ENCODE measurements around the gene ZNF48. TPM values are rescaled to one million over a fixed set of nuclear protein-coding genes. Genes with fewer than 3 reads are reported as not detected.

Gene ZNF48
- total RNA-seq: 11.7 and 13.0 TPM in 2 replicates

DNA sequence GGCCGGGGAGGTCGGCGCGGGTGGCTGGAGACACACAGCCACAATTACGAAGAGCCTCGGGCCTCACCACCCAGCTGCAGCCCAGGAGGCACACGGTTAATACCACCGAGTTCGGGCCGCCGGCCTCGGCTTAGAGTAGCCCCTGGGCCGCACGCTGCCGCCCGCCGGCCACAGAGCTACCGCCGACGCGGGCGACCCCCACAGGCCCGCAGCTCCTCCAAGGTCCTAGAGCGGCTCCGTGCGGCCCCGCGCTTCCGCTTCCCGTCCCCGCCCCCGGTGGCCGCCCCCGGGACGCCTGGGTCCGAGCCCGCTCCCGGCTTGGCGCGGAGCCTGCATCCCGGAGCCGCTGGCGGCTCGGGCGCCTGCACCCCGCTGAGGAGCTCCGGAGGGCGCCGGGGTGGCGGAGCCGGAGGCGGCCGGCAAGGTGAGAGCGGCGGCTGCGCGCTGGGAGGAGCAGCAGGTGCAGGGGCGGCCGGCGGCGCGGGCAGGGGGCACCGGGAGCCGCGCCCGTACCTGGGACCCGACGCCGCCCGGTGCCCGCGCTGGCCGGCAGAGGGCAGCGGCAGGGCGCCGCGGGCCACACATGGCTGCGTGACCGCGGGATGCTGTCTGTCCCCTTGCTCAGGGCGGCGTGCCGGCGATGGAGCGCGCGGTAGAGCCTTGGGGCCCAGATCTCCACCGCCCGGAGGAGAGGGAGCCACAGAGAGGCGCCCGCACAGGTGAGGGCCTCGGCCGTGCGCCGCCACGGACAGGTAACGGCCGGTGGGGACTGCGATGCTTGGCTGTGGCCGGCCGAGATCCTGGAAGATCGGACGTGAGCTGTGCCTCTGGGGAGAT lies at the start of gene ZNF48:
ZNF48 (plus strand) TSS at position 266 of the 837 bp plus-strand sequence; CDS start at position 641, 375 bp downstream.
- ChIA-PET CTCF (interaction anchor here (0.8 to 1.9 kb wide), 8 partner anchors 12 to 220 kb away, joined by 3 to 14 read pairs (median 6); partner anchors contain the start of genes DCTPP1, SEPTIN1 and ZNF771), POLR2A (interaction anchor here (0.6 to 3.2 kb wide), 19 partner anchors 11 to 330 kb away, joined by 3 to 56 read pairs (median 6); partner anchors contain the start of genes ALDOA, CD2BP2, SEPTIN1 and TBC1D10B)
- TF ChIP-seq CTCF (IDR thresholded peaks at IDR 0.05): no peak

DNA sequence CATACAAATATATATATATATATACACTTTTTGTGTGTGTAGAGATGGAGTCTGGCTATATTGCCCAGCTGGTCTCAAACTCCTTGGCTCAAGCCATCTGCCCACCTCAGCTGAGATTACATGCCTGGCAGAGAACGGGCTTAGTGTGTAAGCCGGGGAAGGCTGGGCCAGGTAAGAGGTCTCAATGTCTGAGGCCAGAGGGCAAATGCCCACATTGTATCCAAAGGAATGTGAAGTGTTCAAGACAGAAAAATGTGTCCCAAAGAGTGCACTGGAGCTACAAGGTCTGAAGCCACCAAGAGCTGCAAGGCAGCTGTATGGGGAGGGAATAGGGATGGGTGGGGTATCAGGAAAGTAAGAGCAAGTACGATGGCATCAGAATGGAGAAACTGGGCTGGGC lies 48.9 kb upstream of the ZNF48 start:
- H3K36me3 Mint-ChIP-seq (ENCODE audit: low read depth): peaks cover 20% of the 10 kb centered on the region
- ATAC-seq (ENCODE audit: low read depth): no peak
- ChIA-PET CTCF (interaction anchor here (0.6 to 1.0 kb wide), 2 partner anchors 18 to 513 kb away, joined by 3 read pairs; no protein-coding TSS in a partner anchor), POLR2A (no interaction called here)
- no peak for TF ChIP-seq CTCF (IDR thresholded peaks at IDR 0.05)
- H3K9me3 Mint-ChIP-seq: no peaks in the 10 kb centered on the region
- no peak for DNase-seq
- intact Hi-C loops (cut with micrococcal nuclease): no loop called here
- no peak overlapping the region for H3K27ac Mint-ChIP-seq
- no peaks in the 10 kb centered on the region for H3K27me3 Mint-ChIP-seq
- H3K4me1 Mint-ChIP-seq: peaks cover 27% of the 10 kb centered on the region
- no peak overlapping the region for H3K4me3 Mint-ChIP-seq

More for the DNA sequence above, at the start of gene ZNF48:
- intact Hi-C loops (cut with micrococcal nuclease): loop anchor here (1.0 to 2.0 kb wide), 7 partner anchors 12 to 532 kb away; partner anchors contain the start of genes CD2BP2, CDIPT, SEPTIN1 and TBC1D10B
- Mint-ChIP-seq H3K27ac (peak within 1 kb of the TSS; percentile 78), H3K4me1 (peaks cover 31% of the 10 kb centered on the region), H3K4me3 (peak within 1 kb of the TSS; percentile 91), H3K36me3 (ENCODE audit: low read depth) (peaks cover 27% of the 10 kb centered on the region), H3K27me3 (no peaks in the 10 kb centered on the region), H3K9me3 (no peaks in the 10 kb centered on the region)
- ATAC-seq (ENCODE audit: low read depth): peak; percentile 96
- peak; percentile 77 for DNase-seq

DNA sequence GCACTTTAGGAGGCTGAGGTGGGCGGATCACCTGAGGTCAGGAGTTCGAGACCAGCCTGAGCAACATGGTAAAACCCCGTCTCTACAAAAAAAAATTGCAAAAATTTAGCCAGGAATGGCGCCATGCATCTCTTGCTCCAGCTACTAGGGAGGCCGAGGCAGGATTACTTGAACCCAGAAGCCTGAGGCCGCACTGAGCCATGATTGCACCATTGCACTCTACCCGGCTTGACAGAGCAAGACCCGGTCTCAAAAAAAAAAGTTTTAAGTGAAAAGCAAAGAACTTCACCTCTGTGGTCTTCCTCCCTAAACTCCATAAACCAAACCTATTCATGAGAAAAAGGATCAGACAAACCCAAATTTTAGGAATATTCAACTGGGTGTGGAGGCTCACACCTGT lies 47.1 kb upstream of the ZNF48 start:
- ChIA-PET POLR2A (interaction anchor here (0.7 to 1.0 kb wide), 2 partner anchors 8 to 206 kb away, joined by 4 to 6 read pairs; no protein-coding TSS in a partner anchor), CTCF (no interaction called here)
- Mint-ChIP-seq H3K36me3 (ENCODE audit: low read depth) (peaks cover 37% of the 10 kb centered on the region), H3K4me3 (no peak overlapping the region), H3K27me3 (no peaks in the 10 kb centered on the region), H3K27ac (no peak overlapping the region), H3K4me1 (peaks cover 34% of the 10 kb centered on the region), H3K9me3 (no peaks in the 10 kb centered on the region)
- intact Hi-C loops (cut with micrococcal nuclease): no loop called here
- no peak for ATAC-seq (ENCODE audit: low read depth)
- no peak for DNase-seq
- TF ChIP-seq CTCF (IDR thresholded peaks at IDR 0.05): no peak

DNA sequence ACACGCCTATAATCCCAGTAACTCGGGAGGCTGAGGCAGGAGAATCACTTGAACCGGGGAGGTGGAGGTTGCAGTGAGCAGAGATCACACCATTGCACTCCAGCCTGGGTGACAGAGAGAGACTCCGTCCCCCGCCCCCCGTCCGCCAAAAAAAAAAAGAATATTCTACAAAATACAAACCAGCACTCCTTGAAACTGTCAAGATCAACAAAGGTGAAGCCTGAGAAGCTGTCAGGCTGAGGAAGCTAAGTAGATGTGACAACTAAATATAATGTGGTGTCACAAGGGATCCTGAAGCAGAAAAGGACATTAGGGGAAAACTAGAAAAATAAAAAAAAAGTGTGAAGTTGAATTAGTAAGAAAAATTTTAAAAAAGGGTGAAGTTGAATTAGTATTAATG lies 46.3 kb upstream of the ZNF48 start:
- ATAC-seq (ENCODE audit: low read depth) (no peak), DNase-seq (no peak)
- Mint-ChIP-seq H3K9me3 (no peaks in the 10 kb centered on the region), H3K4me1 (peaks cover 40% of the 10 kb centered on the region), H3K27me3 (no peaks in the 10 kb centered on the region), H3K4me3 (no peak overlapping the region), H3K36me3 (ENCODE audit: low read depth) (peaks cover 44% of the 10 kb centered on the region), H3K27ac (peak overlapping the region; percentile 79)
- no peak for TF ChIP-seq CTCF (IDR thresholded peaks at IDR 0.05)
- POLR2A ChIA-PET: interaction anchor here (0.7 to 1.1 kb wide), 4 partner anchors 34 to 206 kb away, joined by 3 to 15 read pairs (median 4); partner anchors contain the start of gene SEPTIN1
- CTCF ChIA-PET: no interaction called here
- intact Hi-C loops (cut with micrococcal nuclease): no loop called here

DNA sequence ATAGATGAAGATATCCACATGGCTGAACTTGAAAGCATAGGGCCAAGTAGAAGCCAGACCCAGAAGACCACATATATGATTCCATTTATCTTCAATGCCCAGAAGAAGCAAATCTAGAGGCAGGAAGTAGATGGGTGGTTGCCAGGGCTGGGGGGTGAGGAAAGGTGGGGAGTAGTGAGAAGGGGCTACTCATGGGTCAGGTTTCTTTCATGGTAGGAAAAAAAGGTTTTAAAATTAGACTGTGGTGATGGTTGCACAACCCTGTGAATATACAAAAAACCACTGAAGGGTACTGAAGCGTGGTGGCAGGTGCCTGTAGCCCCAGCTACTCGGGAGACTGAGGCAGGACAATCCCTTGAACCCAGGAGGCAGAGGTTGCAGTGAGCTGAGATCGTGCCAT lies 45.5 kb upstream of the ZNF48 start:
- ATAC-seq (ENCODE audit: low read depth): peak; percentile 35
- no peak for TF ChIP-seq CTCF (IDR thresholded peaks at IDR 0.05)

More for the DNA sequence above, 45.5 kb upstream of the ZNF48 start:
- Mint-ChIP-seq H3K27ac (peak overlapping the region; percentile 79), H3K4me3 (peak overlapping the region; percentile 67), H3K27me3 (no peaks in the 10 kb centered on the region), H3K9me3 (no peaks in the 10 kb centered on the region), H3K4me1 (peaks cover 48% of the 10 kb centered on the region), H3K36me3 (ENCODE audit: low read depth) (peaks cover 51% of the 10 kb centered on the region)
- CTCF ChIA-PET: no interaction called here
- intact Hi-C loops (cut with micrococcal nuclease): no loop called here
- DNase-seq: no peak
- POLR2A ChIA-PET: interaction anchor here (0.6 to 1.1 kb wide), 6 partner anchors 15 to 124 kb away, joined by 3 to 15 read pairs (median 4); partner anchors contain the start of gene SEPTIN1

All from activated B cell treated with CpG ODN at 0.5 μM for 24 hours (primary cell).